NCI-H2196 treated with DMSO at 0.1 percent for 48 hours (cell line): ENCODE results near the gene ICAM5.
A peak's percentile ranks its signal among the peaks of the same experiment; 100 is the strongest.
"Not testable (repeated sequence)": the region's sequence is repeated elsewhere in the genome, so short reads cannot be mapped to it uniquely, and the experiment has no call there.

Source experiments
- DNase-seq: peaks from one replicate; lab custom pipeline; 2025; ENCODE audit not compliant: unreplicated experiment; lab: John Stamatoyannopoulos, UW

The ICAM5 gene

GRCh38 chr19:10269333-10270179 is 20.2 kb upstream of the ICAM5 start:
- peak; percentile 56 for DNase-seq

GRCh38 chr19:10270180-10270615 is 19.6 kb upstream of the ICAM5 start:
- no peak for DNase-seq

- no peak for DNase-seq
Measured at GRCh38 chr19:10270616-10271394, 18.9 kb upstream of the ICAM5 start, which contains the start of gene ICAM1. Gene ICAM1, plus strand, starts transcription at chr19:10271120. Its CDS starts 40 bp downstream, at chr19:10271160.

- DNase-seq = no peak
Measured at GRCh38 chr19:10271543-10272086, 18.1 kb upstream of the ICAM5 start.

- DNase-seq = no peak
Measured at GRCh38 chr19:10274589-10274988, 15.2 kb upstream of the ICAM5 start.

DNA sequence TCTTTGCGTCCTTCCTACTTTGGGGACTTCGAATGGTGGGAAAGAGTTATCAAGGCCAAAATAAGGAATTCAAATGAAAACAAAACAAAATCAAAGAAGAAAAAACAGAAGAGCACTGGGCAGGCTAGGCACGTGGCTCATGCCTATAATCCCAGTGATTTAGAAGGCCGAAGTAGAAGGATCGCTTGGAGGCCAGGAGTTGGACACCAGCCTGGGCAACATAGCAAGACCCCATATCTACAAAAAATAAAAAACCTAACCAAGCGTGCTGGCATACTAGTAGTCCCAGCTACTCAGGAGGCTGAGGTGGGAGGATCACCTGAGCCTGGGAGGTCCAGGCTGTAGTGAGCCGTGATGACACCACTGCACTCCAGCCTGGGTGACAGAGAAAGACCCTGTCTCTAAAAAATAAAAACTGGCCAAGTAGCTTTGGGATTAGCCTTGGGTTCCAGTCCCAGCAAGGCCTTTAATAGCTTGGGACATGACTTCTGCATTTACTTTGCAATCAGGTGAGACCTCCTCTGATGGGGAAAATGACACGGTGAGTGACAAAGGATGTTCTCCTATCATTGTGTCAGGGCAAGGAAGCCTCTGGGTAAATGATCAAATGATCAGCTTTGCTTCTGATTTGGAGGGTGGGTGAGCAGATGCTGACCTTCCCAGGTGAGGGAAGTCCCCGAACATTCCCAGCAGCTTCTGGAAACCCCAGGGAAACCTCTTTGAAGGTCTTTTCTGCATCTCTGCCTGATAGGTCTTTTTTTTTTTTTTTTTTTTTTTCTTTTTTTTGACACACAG is 11.8 kb upstream of the ICAM5 start:
- no peak for DNase-seq

GRCh38 chr19:10278935-10279334 is 10.8 kb upstream of the ICAM5 start:
- no peak for DNase-seq

- DNase-seq = no peak
Measured at GRCh38 chr19:10279737-10280442, 9.9 kb upstream of the ICAM5 start.

DNA sequence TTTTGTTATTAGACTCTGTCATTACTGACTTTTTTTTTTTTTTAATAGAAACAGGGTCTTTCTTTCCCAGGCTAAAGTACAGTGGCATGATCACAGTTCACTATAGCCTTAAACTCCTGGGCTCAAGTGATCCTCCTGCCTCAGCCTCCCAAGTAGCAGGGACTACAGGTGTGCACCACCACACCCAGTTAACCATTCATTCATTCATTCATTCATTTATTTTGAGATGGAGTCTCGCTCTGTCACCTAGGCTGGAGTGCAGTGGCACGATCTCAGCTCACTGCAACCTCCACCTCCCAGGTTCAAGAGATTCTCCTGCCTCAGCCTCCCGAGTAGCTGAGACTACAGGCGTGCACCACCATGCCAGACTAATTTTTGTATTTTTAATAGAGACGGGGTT is 7.7 kb upstream of the ICAM5 start:
- not testable (repeated sequence) for DNase-seq

GRCh38 chr19:10283301-10284064 is 6.3 kb upstream of the ICAM5 start:
- DNase-seq = no peak

- DNase-seq = no peak
Measured at GRCh38 chr19:10284065-10284959, 5.4 kb upstream of the ICAM5 start.

DNA sequence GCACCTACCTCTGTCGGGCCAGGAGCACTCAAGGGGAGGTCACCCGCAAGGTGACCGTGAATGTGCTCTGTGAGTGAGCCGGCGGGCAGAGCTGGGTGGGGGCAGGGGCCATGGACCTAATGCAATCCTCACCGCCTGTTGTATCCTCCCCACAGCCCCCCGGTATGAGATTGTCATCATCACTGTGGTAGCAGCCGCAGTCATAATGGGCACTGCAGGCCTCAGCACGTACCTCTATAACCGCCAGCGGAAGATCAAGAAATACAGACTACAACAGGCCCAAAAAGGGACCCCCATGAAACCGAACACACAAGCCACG is 4.8 kb upstream of the ICAM5 start:
- DNase-seq = no peak

DNA sequence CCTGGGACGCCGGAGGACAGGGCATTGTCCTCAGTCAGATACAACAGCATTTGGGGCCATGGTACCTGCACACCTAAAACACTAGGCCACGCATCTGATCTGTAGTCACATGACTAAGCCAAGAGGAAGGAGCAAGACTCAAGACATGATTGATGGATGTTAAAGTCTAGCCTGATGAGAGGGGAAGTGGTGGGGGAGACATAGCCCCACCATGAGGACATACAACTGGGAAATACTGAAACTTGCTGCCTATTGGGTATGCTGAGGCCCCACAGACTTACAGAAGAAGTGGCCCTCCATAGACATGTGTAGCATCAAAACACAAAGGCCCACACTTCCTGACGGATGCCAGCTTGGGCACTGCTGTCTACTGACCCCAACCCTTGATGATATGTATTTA is 4.4 kb upstream of the ICAM5 start:
- DNase-seq = no peak

- DNase-seq = no peak
Measured at GRCh38 chr19:10286803-10287737, 2.7 kb upstream of the ICAM5 start, which contains the start of gene ICAM4. Gene ICAM4, plus strand, starts transcription at chr19:10286955. Its CDS starts 58 bp downstream, at chr19:10287013.

DNA sequence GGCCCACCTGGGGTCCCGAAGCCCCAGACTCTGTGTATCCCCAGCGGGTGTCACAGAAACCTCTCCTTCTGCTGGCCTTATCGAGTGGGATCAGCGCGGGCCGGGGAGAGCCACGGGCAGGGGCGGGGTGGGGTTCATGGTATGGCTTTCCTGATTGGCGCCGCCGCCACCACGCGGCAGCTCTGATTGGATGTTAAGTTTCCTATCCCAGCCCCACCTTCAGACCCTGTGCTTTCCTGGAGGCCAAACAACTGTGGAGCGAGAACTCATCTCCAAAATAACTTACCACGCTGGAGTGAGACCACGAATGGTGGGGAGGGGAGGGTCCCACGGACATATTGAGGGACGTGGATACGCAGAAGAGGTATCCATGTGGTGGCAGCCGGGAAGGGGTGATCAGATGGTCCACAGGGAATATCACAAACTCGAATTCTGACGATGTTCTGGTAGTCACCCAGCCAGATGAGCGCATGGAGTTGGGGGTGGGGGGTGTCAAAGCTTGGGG is 1.0 kb upstream of the ICAM5 start:
- peak; percentile 59 for DNase-seq

- DNase-seq = peak; percentile 55
Measured at GRCh38 chr19:10289167-10289835, 451 bp upstream of the ICAM5 start.

DNA sequence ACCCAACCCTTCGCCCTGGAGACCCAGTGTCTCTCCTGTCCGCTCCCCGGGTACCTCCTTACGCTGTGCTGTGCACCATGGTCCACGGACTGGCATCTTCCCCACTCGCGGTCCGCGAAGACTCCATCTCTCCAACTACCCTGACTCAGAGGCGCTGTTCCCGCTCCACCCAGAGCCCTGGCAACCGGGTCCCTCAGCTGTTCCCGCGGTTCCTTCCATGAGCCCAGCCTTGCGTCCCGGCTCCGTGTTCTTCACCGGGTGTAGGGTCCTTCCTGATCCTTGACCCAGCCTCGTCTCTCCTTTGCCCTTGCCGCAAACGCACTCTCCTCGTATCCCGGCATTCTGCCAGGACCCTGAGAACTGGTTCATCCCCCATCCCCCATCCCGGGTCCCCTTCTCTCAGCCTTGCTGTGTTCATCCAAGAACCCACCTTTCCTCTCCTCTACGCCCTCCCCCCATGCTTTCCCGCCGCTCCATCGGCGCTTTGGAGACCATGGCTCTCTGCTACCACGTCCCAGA is 664 bp downstream of the ICAM5 start:
- DNase-seq = no peak
